Trophoblast cell (in vitro differentiated cells and primary cell): ENCODE results near the gene FOSB.

ENCODE experiments used
- DNase-seq, 2 donors: peaks; one replicate each; pipeline ENCODE4 v3.0.0-alpha.2; 2016
- H2AFZ ChIP-seq: 2 replicates; pipeline ENCODE4 v1.6.1; 2013; ENCODE audit warnings: low read length, moderate library complexity, mild to moderate bottlenecking; ENCODE audit not compliant: insufficient read depth, poor library complexity
- H2AK5ac ChIP-seq: 2 replicates; pipeline ENCODE4 v1.6.1; 2013; ENCODE audit warnings: mild to moderate bottlenecking, low read length
- H2BK120ac ChIP-seq: 2 replicates; pipeline ENCODE4 v1.6.1; 2013; ENCODE audit warnings: low read length, mild to moderate bottlenecking, moderate library complexity; ENCODE audit not compliant: insufficient read depth, poor library complexity
- H2BK12ac ChIP-seq: 2 replicates; pipeline ENCODE4 v1.6.1; 2013; ENCODE audit warnings: mild to moderate bottlenecking, low read length, moderate library complexity
- H2BK5ac ChIP-seq: 2 replicates; pipeline ENCODE4 v1.6.1; 2013; ENCODE audit warnings: low read length, low read depth, moderate library complexity, mild to moderate bottlenecking; ENCODE audit not compliant: poor library complexity
- H3K14ac ChIP-seq: 2 replicates; pipeline ENCODE4 v1.6.1; 2013; ENCODE audit warnings: mild to moderate bottlenecking, low read length
- H3K18ac ChIP-seq: 2 replicates; pipeline ENCODE4 v1.6.1; 2013; ENCODE audit warnings: mild to moderate bottlenecking, low read length
- H3K23ac ChIP-seq: 2 replicates; pipeline ENCODE4 v1.6.1; 2013; ENCODE audit warnings: low read length
- H3K27ac ChIP-seq: 2 replicates; pipeline ENCODE4 v1.5.1; 2013; ENCODE audit warnings: low read depth, mild to moderate bottlenecking, inconsistent platforms, low read length, moderate library complexity
- H3K27me3 ChIP-seq: 2 replicates; pipeline ENCODE4 v1.6.1; 2013; ENCODE audit warnings: inconsistent platforms, mild to moderate bottlenecking, low read length, moderate library complexity; ENCODE audit not compliant: insufficient read depth
- H3K36me3 ChIP-seq, 2 experiments: 1 replicate in 1 of 2; 2 replicates in 1 of 2; pipeline ENCODE4 v1.6.1; 2013; ENCODE audit warnings: low read length in 2 of 2, mild to moderate bottlenecking in 2 of 2, moderate library complexity in 1 of 2; ENCODE audit not compliant: insufficient read depth in 2 of 2, control insufficient read depth in 1 of 2
- H3K4ac ChIP-seq: 2 replicates; pipeline ENCODE4 v1.6.1; 2013; ENCODE audit warnings: low read depth, mild to moderate bottlenecking, low read length, moderate library complexity
- H3K4me1 ChIP-seq, 2 experiments: 1 replicate in 1 of 2; 2 replicates in 1 of 2; pipeline ENCODE4 v1.6.1; 2013; ENCODE audit warnings: low read length in 2 of 2, mild to moderate bottlenecking in 2 of 2, moderate library complexity in 1 of 2; ENCODE audit not compliant: insufficient read depth in 2 of 2, control insufficient read depth in 1 of 2
- H3K4me2 ChIP-seq: 2 replicates; pipeline ENCODE4 v1.6.1; 2013; ENCODE audit warnings: inconsistent platforms, mild to moderate bottlenecking, low read length, moderate library complexity
- H3K4me3 ChIP-seq: 2 replicates; pipeline ENCODE4 v1.5.1; 2013; ENCODE audit warnings: mild to moderate bottlenecking, low read depth, low read length, inconsistent platforms
- H3K79me1 ChIP-seq: one replicate; pipeline ENCODE4 v1.6.1; 2013; ENCODE audit warnings: low read length
- H3K79me2 ChIP-seq: 2 replicates; pipeline ENCODE4 v1.6.1; 2013; ENCODE audit warnings: low read length, mild to moderate bottlenecking; ENCODE audit not compliant: control insufficient read depth, insufficient read depth, poor library complexity
- H3K9ac ChIP-seq: 2 replicates; pipeline ENCODE4 v1.6.1; 2013; ENCODE audit warnings: mild to moderate bottlenecking, low read length
- H3K9me3 ChIP-seq: 2 replicates; pipeline ENCODE4 v1.6.1; 2013; ENCODE audit warnings: low read depth, mild to moderate bottlenecking, control low read depth, inconsistent platforms, low read length; ENCODE audit not compliant: insufficient read depth
- H4K12ac ChIP-seq: 2 replicates; pipeline ENCODE4 v1.6.1; 2013; ENCODE audit warnings: low read depth, mild to moderate bottlenecking, low read length, moderate library complexity
- H4K8ac ChIP-seq: 2 replicates; pipeline ENCODE4 v1.6.1; 2013; ENCODE audit warnings: low read depth, mild to moderate bottlenecking, low read length, moderate library complexity
- H4K91ac ChIP-seq: one replicate; pipeline ENCODE4 v1.6.1; 2013; ENCODE audit warnings: low read depth, mild to moderate bottlenecking, low read length, moderate library complexity
- WGBS: extraction: QIAGEN DNeasy Blood & Tissue Kit; methylation state at CpG from one replicate; pipeline ENCODE4 v1.1.7; 2013; ENCODE audit warnings: missing lambda C conversion rate; ENCODE audit not compliant: insufficient read length, insufficient coverage; ENCODE audit errors: extremely low coverage; 5-methylcytosine and 5-hydroxymethylcytosine counted together

FOSB gene

DNA sequence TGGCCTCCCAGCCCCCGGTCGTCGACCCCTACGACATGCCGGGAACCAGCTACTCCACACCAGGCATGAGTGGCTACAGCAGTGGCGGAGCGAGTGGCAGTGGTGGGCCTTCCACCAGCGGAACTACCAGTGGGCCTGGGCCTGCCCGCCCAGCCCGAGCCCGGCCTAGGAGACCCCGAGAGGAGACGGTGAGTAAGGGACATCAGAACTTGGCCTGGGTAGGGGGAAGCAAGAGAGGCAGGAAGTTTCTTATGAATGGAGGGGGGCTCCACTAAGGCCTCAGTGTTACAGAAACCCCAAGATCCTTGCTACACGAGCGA is 2.9 kb downstream of the FOSB start:
- no peak overlapping the region for H2AFZ ChIP-seq
- H3K9me3 ChIP-seq, result peaks cover 4% of the 10 kb centered on the region
- no peaks in the 10 kb centered on the region for H3K27me3 ChIP-seq
- H3K27ac ChIP-seq, result no peak overlapping the region
- H3K4me3 ChIP-seq, result peak overlapping the region; percentile 25
- H3K79me2 ChIP-seq, result peaks cover 2% of the 10 kb centered on the region
- H2BK5ac ChIP-seq, result no peak overlapping the region
- no peak overlapping the region for H3K18ac ChIP-seq
- no peak overlapping the region for H3K23ac ChIP-seq
- H3K4me1 ChIP-seq, result peaks cover 5 to 8% of the 10 kb centered on the region in 2 experiments
- peaks cover 14 to 21% of the 10 kb centered on the region in 2 experiments for H3K36me3 ChIP-seq
- no CpG with 5 or more reads among the region's 15 CpGs for WGBS
- H3K79me1 ChIP-seq, result peaks cover 9% of the 10 kb centered on the region
- no peak for DNase-seq
- H2AK5ac ChIP-seq, result no peak overlapping the region
- H3K4ac ChIP-seq, result no peak overlapping the region
- no peak overlapping the region for H3K9ac ChIP-seq
- H2BK12ac ChIP-seq, result no peak overlapping the region
- H4K8ac ChIP-seq, result no peak overlapping the region
- no peak overlapping the region for H2BK120ac ChIP-seq
- no peak overlapping the region for H3K4me2 ChIP-seq
- no peak overlapping the region for H4K12ac ChIP-seq
- H4K91ac ChIP-seq, result no peak overlapping the region
- no peak overlapping the region for H3K14ac ChIP-seq

DNA sequence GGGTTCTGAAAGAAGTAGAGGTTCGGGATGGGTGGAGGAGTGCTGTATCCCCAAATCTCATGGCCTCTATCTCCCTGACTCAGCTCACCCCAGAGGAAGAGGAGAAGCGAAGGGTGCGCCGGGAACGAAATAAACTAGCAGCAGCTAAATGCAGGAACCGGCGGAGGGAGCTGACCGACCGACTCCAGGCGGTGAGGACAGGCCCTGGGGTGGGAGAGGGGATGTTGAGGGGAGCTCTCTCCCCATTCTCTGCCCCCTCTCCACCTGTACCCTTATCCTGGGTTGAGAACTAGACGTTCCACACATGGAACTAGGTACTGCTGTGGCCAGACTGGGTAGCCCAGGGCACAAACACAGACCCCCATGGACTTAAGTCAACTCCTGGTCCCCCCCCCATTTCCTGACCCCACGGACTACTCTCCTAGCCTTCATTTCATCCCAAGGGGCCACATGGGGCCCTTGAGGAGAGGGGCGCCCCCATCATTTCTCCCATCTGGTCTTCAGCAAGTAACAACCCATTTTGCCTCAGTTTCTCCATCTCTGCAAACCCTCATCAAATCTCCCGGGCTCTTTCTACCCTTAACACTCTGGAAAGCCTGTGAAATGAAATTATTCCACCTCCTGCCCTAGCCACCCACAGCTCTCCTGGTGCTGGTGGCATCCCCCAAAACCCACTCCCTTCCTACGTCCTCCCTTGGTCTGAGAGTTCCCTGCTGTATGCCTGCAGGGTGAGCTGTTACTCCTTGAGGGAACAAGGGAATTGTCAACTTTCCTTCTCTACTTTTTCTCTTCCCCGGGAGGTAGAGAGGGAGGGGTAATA is 3.5 kb downstream of the FOSB start:
- H3K79me1 ChIP-seq, result peaks cover 9% of the 10 kb centered on the region
- H2AFZ ChIP-seq, result no peak overlapping the region
- H3K4me1 ChIP-seq, result peaks cover 5 to 8% of the 10 kb centered on the region in 2 experiments
- no peak overlapping the region for H2BK5ac ChIP-seq
- no peak overlapping the region for H2BK12ac ChIP-seq
- H3K4ac ChIP-seq, result no peak overlapping the region
- no CpG with 5 or more reads among the region's 16 CpGs for WGBS
- no peak overlapping the region for H3K27ac ChIP-seq
- H4K91ac ChIP-seq, result no peak overlapping the region
- peak in 1 of 2 donors; percentile 59 for DNase-seq
- H3K18ac ChIP-seq, result no peak overlapping the region
- H4K12ac ChIP-seq, result no peak overlapping the region
- no peak overlapping the region for H4K8ac ChIP-seq
- H3K27me3 ChIP-seq, result no peaks in the 10 kb centered on the region
- H3K4me3 ChIP-seq, result no peak overlapping the region
- H3K9ac ChIP-seq, result no peak overlapping the region
- no peak overlapping the region for H3K4me2 ChIP-seq
- no peak overlapping the region for H3K14ac ChIP-seq
- H3K9me3 ChIP-seq, result peaks cover 4% of the 10 kb centered on the region
- H2BK120ac ChIP-seq, result no peak overlapping the region
- H2AK5ac ChIP-seq, result no peak overlapping the region
- peaks cover 14 to 21% of the 10 kb centered on the region in 2 experiments for H3K36me3 ChIP-seq
- peaks cover 2% of the 10 kb centered on the region for H3K79me2 ChIP-seq
- H3K23ac ChIP-seq, result no peak overlapping the region

DNA sequence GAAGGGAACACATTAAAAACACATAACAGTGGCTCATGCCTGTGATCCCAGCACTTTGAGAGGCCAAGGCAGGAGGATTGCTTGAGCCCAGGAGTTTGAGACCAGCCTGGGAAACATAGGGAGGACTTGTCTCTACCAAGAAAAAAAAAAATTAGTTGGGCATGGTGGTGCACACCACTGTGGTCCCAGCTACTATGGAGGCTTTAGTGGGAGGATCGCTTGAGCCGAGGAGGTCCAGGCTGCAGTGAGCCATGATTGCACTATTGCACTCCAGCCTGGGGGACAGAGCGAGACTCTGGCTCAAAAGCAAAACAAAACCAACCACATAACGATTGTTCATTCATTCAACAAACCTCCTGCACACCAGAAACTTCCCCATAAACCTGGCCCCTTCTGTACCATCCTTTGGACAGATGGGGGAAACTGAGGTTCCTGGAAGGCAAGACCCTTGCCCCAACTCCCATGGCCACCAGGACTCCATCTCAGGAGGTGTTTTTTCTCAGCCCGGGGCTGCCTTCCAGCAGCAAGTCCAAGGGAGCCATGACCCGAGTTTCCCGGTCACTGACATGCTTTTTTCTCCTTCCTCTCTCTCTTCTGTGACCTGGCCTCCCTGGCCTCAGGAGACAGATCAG is 4.3 kb downstream of the FOSB start:
- Histone ChIP-seq H3K4ac (no peak overlapping the region), H3K9me3 (peaks cover 4% of the 10 kb centered on the region), H2AFZ (no peak overlapping the region), H3K27me3 (no peaks in the 10 kb centered on the region), H4K12ac (no peak overlapping the region), H3K79me1 (peaks cover 8% of the 10 kb centered on the region), H3K23ac (no peak overlapping the region), H3K14ac (no peak overlapping the region), H2BK12ac (no peak overlapping the region), H2AK5ac (no peak overlapping the region), H3K4me1 (peaks cover 5 to 8% of the 10 kb centered on the region in 2 experiments), H3K18ac (no peak overlapping the region), H3K27ac (no peak overlapping the region), H4K91ac (no peak overlapping the region), H2BK120ac (no peak overlapping the region), H3K36me3 (peaks cover 14 to 21% of the 10 kb centered on the region in 2 experiments), H2BK5ac (no peak overlapping the region), H3K4me3 (no peak overlapping the region), H3K9ac (no peak overlapping the region), H3K4me2 (no peak overlapping the region), H3K79me2 (peaks cover 2% of the 10 kb centered on the region), H4K8ac (no peak overlapping the region)
- peak; percentile 28 to 77 for DNase-seq
- no CpG with 5 or more reads among the region's 7 CpGs for WGBS

DNA sequence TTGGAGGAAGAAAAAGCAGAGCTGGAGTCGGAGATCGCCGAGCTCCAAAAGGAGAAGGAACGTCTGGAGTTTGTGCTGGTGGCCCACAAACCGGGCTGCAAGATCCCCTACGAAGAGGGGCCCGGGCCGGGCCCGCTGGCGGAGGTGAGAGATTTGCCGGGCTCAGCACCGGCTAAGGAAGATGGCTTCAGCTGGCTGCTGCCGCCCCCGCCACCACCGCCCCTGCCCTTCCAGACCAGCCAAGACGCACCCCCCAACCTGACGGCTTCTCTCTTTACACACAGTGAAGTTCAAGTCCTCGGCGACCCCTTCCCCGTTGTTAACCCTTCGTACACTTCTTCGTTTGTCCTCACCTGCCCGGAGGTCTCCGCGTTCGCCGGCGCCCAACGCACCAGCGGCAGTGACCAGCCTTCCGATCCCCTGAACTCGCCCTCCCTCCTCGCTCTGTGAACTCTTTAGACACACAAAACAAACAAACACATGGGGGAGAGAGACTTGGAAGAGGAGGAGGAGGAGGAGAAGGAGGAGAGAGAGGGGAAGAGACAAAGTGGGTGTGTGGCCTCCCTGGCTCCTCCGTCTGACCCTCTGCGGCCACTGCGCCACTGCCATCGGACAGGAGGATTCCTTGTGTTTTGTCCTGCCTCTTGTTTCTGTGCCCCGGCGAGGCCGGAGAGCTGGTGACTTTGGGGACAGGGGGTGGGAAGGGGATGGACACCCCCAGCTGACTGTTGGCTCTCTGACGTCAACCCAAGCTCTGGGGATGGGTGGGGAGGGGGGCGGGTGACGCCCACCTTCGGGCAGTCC is 5.0 kb downstream of the FOSB start:
- H3K4ac ChIP-seq, result no peak overlapping the region
- H3K4me1 ChIP-seq, result peaks cover 5 to 8% of the 10 kb centered on the region in 2 experiments
- no peak overlapping the region for H3K4me3 ChIP-seq
- H2AFZ ChIP-seq, result no peak overlapping the region
- no peak overlapping the region for H2BK12ac ChIP-seq
- H4K8ac ChIP-seq, result no peak overlapping the region
- H2AK5ac ChIP-seq, result no peak overlapping the region
- H2BK5ac ChIP-seq, result no peak overlapping the region
- H3K9ac ChIP-seq, result no peak overlapping the region
- H3K9me3 ChIP-seq, result peaks cover 4% of the 10 kb centered on the region
- H3K27ac ChIP-seq, result no peak overlapping the region
- H3K18ac ChIP-seq, result no peak overlapping the region
- peaks cover 5% of the 10 kb centered on the region for H3K79me1 ChIP-seq
- no peak overlapping the region for H3K23ac ChIP-seq
- no peak overlapping the region for H4K91ac ChIP-seq
- no peaks in the 10 kb centered on the region for H3K27me3 ChIP-seq
- DNase-seq, result peak; percentile 81 to 82
- WGBS, result no CpG with 5 or more reads among the region's 44 CpGs
- H4K12ac ChIP-seq, result no peak overlapping the region
- H3K14ac ChIP-seq, result no peak overlapping the region
- H3K4me2 ChIP-seq, result peak overlapping the region; percentile 13
- no peak overlapping the region for H2BK120ac ChIP-seq
- H3K36me3 ChIP-seq, result peaks cover 14 to 21% of the 10 kb centered on the region in 2 experiments
- peaks cover 2% of the 10 kb centered on the region for H3K79me2 ChIP-seq
